ENCODE data around the gene SBNO2. TPM values are rescaled to one million over a fixed set of nuclear protein-coding genes. Genes with fewer than 3 reads are reported as not detected.

Gene SBNO2
- total and polyA plus RNA-seq, 2 of the 4 experiments (the other 2 are of a cell fraction) = 13.4 to 40.5 TPM

DNA sequence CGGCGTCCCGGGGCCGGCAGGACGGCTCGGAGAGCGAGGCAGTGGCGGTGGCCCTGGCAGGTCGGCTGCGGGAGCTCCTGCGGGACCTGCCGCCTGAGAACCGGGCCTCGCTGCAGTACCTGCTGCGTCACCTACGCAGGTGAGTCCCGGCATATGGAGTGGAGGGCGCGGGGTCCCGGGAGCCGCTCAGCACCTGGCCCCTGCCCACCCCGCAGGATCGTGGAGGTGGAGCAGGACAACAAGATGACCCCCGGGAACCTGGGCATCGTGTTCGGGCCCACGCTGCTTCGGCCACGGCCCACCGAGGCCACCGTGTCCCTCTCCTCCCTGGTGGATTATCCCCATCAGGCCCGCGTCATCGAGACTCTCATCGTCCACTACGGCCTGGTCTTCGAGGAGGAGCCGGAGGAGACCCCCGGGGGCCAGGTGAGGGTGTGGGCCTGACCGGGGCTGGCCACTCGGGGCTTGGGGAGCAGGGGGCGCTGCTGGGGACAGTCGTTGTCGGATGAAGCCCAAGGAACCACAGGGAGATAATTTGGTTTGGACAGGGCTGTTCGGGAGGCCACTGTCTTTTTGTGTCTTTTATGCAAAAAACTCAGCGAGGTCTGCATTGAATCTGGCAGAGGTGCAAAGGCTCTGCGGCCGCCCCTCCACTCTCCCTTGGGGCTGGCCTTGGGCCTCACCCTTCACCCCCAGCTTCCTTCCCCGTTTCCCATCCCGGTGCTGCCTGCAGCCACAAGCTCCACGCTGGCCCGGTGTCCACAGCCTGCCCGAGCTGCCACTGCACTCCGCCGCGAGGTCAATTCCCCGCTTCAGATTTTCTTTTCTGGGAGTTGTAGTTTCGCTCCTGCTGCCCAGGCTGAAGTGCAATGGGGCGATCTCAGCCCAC is 90.9 kb downstream of the SBNO2 start:
- Histone ChIP-seq H3K27ac (ENCODE audit: insufficient read depth, low read length) (no peak overlapping the region), H4K91ac (ENCODE audit: insufficient read depth, low read depth, low read length) (no peak overlapping the region), H4K20me1 (ENCODE audit: insufficient read depth, low read length) (peaks cover 10% of the 10 kb centered on the region; the same call in 1 of the 2 replicates), H3K4me2 (ENCODE audit: low read depth, low read length) (no peak overlapping the region), H4K8ac (ENCODE audit: low read depth in 2 of 2, low read length in 2 of 2) (no peak overlapping the region), H3K27me3 (ENCODE audit: control insufficient read depth, insufficient read depth, low read length) (no peaks in the 10 kb centered on the region), H3K4ac (ENCODE audit: low read depth, low read length) (no peak overlapping the region), H2AK9ac (replicated peaks; ENCODE audit: low read depth, low read length, poor library complexity) (peak overlapping the region; percentile 72), H2AFZ (replicated peaks; ENCODE audit: low read length, poor library complexity) (peak overlapping the region; percentile 21), H3K9me3 (ENCODE audit: control insufficient read depth, insufficient read depth, low read length) (no peaks in the 10 kb centered on the region), H3K9ac (ENCODE audit: low read depth, low read length) (no peak overlapping the region), H3K4me1 (ENCODE audit: control insufficient read depth, insufficient read depth, low read length) (no peaks in the 10 kb centered on the region), H2BK20ac (ENCODE audit: low read depth, low read length) (no peak overlapping the region), H2AK5ac (ENCODE audit: low read depth, low read length) (no peak overlapping the region), H4K5ac (ENCODE audit: low read depth, low read length) (no peak overlapping the region), H3K9me1 (ENCODE audit: insufficient read depth, low read length) (no peaks in the 10 kb centered on the region), H2BK15ac (ENCODE audit: low read depth, low read length) (no peak overlapping the region), H2BK120ac (ENCODE audit: low read depth, low read length) (no peak overlapping the region), H3K79me1 (ENCODE audit: low read depth in 1 of 2, low read length in 2 of 2) (no peaks in the 10 kb centered on the region; a peak in 1 of 4 replicates), H3K18ac (ENCODE audit: low read depth, low read length) (no peak overlapping the region), H3K4me3 (ENCODE audit: insufficient read depth, low read depth, low read length) (no peak overlapping the region), H3K23ac (ENCODE audit: low read depth, low read length) (no peak overlapping the region), H2BK5ac (ENCODE audit: low read depth, low read length, poor library complexity, severe bottlenecking) (no peak overlapping the region), H3K14ac (replicated peaks; ENCODE audit: low read depth, low read length) (no peak overlapping the region), H3K56ac (ENCODE audit: extremely low read depth, insufficient read depth, low read length) (no peak overlapping the region), H3K36me3 (ENCODE audit: control insufficient read depth, insufficient read depth, low read length) (peaks cover 12% of the 10 kb centered on the region)
- dilution Hi-C loops (cut with HindIII; ENCODE audit: low sequenced_read_pairs, unreplicated experiment) (no loop called here), in situ Hi-C loops (cut with MboI; ENCODE audit: low sequenced_read_pairs) (no loop called here), intact Hi-C loops (cut with micrococcal nuclease) (no loop called here)
- TF ChIP-seq NFE2L2 (IDR thresholded peaks at IDR 0.05; ENCODE audit: low read depth, low read length) (no peak), POLR2A (IDR thresholded peaks at IDR 0.05; ENCODE audit: low read depth, low read length) (0 out of 2 replicates have a peak, but pooled peaks have one; percentile 16)
- ChIA-PET POLR2A (ENCODE audit: unreplicated experiment) (no interaction called here), CTCF (no interaction called here)
- DNase-seq = no peak
- WGBS, 2 experiments (ENCODE audit: extremely low coverage in 2 of 2, insufficient read length in 1 of 2) = 89% methylated on average over 32 of the region's 59 CpGs; no CpG with 5 or more reads in 1 of the 2 experiments
- ATAC-seq (ENCODE audit: low read depth) = no peak
- no TSS peak for BruUV-seq (replicated peaks)

Data from IMR-90 (cell line).